ENCODE measurements around the gene VSTM4. TPM values are rescaled to one million over a fixed set of nuclear protein-coding genes. Genes with fewer than 3 reads are reported as not detected.

The VSTM4 gene
- total RNA-seq, 4 donors from 2014 or later, result 13.4 to 38.2 (median 25.9) TPM

DNA sequence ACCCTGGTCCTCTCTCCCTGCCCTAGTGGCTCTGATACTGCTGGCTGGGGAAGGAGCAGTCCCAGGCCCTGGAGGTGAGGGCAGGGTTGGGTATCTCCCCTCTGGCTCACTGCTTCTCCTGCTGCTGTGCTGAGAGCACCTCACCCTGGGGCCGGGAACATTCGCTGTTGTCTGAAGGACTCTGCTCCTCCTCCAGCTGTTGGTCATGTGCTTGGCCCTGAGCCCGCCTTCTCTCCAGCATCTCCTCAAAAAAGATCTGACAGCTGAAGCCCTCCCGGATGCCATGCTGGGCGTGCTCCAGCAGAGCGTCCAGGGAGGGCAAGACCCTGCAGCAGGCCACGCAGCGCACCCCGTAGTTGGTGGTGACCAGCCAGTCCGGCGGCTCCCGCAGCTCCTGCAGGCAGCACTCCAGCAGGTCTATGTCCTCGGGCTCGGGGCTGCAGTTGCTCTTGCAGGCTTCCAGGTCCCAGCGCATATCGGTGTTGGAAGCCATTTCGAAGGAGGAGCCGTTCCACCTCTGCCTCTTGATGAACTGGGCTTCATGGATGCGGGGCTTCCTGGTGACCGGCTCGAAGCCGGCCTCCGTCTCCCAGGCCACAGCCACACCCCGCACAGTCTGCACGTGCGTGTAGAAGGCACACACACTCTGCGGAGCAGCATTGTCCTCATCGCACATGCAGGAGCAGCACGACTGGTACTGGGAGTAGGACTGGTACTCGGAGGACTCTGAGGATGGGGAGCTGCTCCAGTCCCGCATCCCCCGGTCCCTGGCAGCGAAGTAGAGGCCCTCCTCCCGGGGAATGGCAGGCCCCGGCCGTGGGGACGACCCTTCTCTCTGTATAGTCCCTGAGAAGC is 16.4 kb upstream of the VSTM4 start:
- TF ChIP-seq, protein P1, sequence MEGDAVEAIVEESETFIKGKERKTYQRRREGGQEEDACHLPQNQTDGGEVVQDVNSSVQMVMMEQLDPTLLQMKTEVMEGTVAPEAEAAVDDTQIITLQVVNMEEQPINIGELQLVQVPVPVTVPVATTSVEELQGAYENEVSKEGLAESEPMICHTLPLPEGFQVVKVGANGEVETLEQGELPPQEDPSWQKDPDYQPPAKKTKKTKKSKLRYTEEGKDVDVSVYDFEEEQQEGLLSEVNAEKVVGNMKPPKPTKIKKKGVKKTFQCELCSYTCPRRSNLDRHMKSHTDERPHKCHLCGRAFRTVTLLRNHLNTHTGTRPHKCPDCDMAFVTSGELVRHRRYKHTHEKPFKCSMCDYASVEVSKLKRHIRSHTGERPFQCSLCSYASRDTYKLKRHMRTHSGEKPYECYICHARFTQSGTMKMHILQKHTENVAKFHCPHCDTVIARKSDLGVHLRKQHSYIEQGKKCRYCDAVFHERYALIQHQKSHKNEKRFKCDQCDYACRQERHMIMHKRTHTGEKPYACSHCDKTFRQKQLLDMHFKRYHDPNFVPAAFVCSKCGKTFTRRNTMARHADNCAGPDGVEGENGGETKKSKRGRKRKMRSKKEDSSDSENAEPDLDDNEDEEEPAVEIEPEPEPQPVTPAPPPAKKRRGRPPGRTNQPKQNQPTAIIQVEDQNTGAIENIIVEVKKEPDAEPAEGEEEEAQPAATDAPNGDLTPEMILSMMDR (IDR thresholded peaks at IDR 0.05; ENCODE audit: low read depth), result no peak

DNA sequence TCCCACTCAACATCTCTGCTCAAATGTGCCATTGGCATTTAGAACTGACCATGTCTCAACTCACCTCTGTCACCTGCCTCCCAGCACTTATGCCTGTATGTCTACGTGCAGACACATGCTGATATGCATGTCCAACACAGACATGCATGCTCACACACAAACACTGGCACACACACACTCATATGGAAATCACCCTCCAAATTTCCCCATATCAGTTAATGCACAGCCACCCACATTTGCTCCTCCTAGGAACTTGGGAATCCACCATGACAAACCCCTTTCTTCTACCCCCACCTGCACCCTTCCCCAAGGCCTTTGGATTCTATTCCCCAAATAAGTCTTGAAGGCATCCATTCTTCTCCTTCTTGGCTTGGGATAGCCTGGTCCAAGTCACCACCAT is 14.1 kb upstream of the VSTM4 start:
- TF ChIP-seq, protein P1 (IDR thresholded peaks at IDR 0.05; ENCODE audit: low read depth), result no peak

DNA sequence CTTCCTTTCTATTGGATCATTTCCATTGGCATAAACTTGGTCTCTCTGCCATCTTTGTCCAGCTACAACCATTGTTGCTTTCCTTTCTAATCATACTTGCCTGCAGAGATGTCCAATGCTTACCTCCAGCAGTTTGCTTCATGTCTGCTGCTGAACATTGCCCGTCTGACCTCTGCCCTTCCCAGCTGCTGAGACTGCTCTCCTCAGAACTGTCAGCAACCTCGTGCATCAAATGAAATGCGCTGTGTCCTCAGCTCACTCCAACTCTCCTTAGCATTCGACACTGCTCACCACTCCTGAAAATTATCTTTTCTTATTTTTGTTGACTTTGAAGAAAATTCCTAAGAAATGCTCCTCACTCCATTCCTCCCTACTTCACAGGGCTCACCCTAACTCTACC is 13.5 kb upstream of the VSTM4 start:
- TF ChIP-seq, protein P1 (IDR thresholded peaks at IDR 0.05; ENCODE audit: low read depth), result no peak

DNA sequence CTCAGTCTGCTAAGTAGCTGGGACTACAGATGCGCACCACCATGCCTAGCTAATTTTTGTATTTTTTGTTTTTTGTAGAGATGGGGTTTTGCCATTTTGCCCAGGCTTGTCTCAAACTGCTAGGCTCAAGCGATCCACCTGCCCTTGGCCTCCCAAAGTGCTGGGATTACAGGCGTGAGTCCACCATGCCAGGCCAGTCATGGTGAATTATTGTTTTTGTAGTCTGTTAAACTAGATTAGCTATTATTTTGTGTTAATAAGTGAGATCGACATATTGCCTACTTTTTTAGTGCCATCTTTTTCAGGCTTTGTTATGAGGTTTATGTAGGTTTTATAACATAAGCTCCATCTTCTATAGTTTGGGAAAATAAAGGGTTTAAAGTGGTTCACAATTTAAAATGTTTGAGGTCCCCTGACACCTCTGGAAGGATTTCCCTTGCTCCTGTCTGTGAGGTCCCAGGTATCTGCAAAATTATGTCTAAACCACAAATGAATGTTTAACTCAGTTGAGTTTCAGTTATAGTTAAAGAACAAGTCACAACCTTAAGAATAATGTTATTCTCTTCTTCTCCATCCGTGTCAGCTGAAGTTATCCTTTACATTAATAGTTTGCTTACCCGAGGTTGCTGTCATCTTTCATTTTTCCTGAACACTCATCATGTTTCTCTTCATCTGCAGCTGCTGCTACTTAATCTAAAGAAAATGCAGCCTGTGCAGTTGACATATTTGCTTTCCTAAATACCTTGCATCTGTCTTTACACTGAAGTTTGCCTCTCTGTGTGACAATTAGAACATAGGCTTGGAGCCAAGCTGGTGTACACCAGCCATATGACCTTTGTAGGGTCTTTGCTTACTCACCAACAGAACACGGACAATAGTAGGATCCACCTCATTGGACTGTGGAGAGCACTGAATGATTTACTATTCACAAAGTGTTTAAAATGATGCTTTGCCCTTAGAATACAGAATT is 8.9 kb upstream of the VSTM4 start:
- TF ChIP-seq, protein P1 (IDR thresholded peaks at IDR 0.05; ENCODE audit: low read depth), result no peak

DNA sequence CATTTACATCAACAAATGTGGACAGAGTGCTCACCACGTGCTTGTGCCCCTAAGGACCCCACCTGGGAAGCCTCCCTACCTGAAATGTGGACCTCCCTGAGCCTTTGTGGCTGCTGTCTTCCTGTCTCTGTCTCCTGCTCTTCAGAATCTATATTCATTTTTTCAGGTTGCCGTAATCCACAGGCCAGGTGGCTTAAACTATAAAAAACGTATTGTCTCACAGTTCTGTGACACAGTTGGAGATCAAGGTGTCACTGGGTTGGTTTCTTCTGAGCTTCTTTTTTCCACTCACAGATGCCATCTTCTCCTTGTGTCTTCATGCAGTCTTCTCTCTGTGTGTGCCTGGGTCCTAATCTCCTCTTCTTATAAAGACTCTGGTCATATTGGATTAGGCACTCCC is 5.6 kb upstream of the VSTM4 start:
- TF ChIP-seq, protein P1 (IDR thresholded peaks at IDR 0.05; ENCODE audit: low read depth), result no peak

DNA sequence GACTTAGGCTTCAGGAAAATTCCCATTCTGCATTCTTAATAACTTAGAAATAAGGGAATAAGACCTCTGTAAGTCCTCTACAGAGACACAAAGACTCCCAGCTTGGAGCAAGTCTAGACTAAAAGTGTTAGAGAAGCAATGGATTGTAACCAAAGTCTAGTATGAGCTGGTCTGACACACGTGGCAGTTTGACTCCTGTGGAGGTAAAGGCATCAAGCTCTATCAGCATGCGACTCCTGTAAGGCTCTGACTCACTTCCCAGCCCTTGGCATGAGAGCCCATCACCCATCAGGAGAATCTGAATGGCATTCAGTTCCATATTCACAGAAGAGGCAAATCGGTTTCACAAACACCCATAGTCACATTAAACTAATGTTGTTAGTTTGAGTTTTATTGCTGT is 4.4 kb upstream of the VSTM4 start:
- TF ChIP-seq, protein P1 (IDR thresholded peaks at IDR 0.05; ENCODE audit: low read depth), result no peak

Measured in subcutaneous adipose tissue (tissue), 4 donors.